ENCODE results near the gene ICAM1. TPM values are rescaled to one million over a fixed set of nuclear protein-coding genes. Genes with fewer than 3 reads are reported as not detected.
A peak's percentile ranks its signal among the peaks of the same experiment; 100 is the strongest.
"Not testable (repeated sequence)": the region's sequence is repeated elsewhere in the genome, so short reads cannot be mapped to it uniquely, and the experiment has no call there.

ICAM1 gene
- total RNA-seq, 1 experiment from 2014 or later, result 17.2 TPM

GRCh38 chr19:10277795-10278589, 7.1 kb downstream of the ICAM1 start:
- Histone ChIP-seq H3K4me1 (replicated peaks) (no peaks in the 10 kb centered on the region), H3K9me3 (replicated peaks) (no peaks in the 10 kb centered on the region)

DNA sequence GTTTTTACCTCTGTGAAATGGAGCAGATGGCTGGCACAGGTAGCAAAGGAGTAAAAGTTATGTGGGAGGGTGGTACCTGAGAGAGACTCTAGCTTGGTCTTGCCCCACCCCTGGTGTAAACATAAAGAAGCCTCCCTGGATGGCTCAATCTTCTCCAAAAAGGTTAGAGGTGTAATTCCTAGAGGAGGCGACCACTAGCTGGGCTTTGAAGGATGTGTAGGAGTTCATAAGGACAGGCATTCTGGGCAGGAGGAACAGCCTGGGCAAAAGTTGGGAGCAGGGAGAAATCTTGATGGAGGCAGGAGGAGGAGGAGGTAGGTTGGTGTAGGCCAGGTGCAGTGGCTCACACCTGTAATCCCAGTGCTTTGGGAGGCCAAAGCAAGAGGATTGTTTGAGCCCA, 8.0 kb downstream of the ICAM1 start:
- Histone ChIP-seq H3K4me1 (replicated peaks) (no peaks in the 10 kb centered on the region), H3K4me3 (no peak overlapping the region), H3K27ac (no peak overlapping the region), H3K36me3 (peaks cover 13% of the 10 kb centered on the region; the same call in 1 of the 2 replicates), H3K27me3 (replicated peaks) (no peaks in the 10 kb centered on the region), H3K9me3 (replicated peaks) (no peaks in the 10 kb centered on the region)
- no peak for DNase-seq (ENCODE audit: low read depth in 1 of 2, low spot score in 2 of 2)

More at GRCh38 chr19:10277795-10278589, 7.1 kb downstream of the ICAM1 start:
- no peak overlapping the region for H3K4me3 ChIP-seq
- no peak for DNase-seq (ENCODE audit: low read depth in 1 of 2, low spot score in 2 of 2)
- peaks cover 9% of the 10 kb centered on the region; the same call in 1 of the 2 replicates for H3K36me3 ChIP-seq
- H3K27ac ChIP-seq, result no peak overlapping the region
- H3K27me3 ChIP-seq (replicated peaks), result no peaks in the 10 kb centered on the region

DNA sequence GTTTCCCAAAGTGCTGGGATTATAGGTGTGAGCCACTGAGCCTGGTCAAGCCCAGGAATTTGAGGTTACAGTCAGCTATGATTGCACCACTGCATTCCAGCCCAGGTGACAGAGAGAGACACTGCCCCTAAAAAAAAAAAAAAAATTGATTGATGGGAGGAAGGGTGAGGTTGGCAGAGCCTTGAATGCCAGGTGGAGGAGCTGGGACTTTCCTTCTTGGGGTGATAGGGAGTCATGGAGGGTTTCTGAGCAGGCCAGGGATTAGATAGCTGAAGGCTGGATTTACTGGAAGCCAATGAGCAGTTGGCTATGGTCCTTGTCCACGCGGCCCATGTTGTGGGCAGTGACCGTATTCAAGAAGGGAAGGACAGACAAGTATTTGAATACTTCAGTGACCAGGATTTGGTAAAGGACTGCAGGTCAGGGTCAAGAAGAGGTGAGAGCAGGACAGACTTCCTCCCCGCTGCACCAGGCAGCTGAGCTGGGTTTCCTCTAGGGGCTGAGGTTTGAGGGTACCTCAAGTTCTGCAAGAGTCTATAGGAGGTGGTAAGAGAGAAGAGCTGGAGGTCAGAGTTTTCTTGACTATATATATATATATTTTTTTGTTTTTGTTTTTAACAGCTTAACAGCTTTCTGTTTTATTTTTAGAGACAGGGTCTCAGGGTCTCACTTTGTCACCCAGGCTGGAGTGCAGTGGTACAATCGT, 9.0 kb downstream of the ICAM1 start:
- Histone ChIP-seq H3K9me3 (replicated peaks) (no peaks in the 10 kb centered on the region), H3K27me3 (replicated peaks) (no peaks in the 10 kb centered on the region), H3K4me1 (replicated peaks) (no peaks in the 10 kb centered on the region), H3K4me3 (no peak overlapping the region), H3K36me3 (peaks cover 17% of the 10 kb centered on the region), H3K27ac (no peak overlapping the region)
- DNase-seq (ENCODE audit: low read depth in 1 of 2, low spot score in 2 of 2), result no peak

- H3K4me3 ChIP-seq; H3K27ac ChIP-seq; H3K4me1 ChIP-seq (replicated peaks); H3K9me3 ChIP-seq (replicated peaks); H3K27me3 ChIP-seq (replicated peaks); DNase-seq (ENCODE audit: low read depth in 1 of 2, low spot score in 2 of 2): not testable (repeated sequence)
- H3K36me3 ChIP-seq, result peaks cover 23% of the 10 kb centered on the region
Measured at GRCh38 chr19:10282043-10282442, 11.1 kb downstream of the ICAM1 start.

GRCh38 chr19:10283301-10284064, 12.6 kb downstream of the ICAM1 start:
- peaks cover 16% of the 10 kb centered on the region for H3K36me3 ChIP-seq
- H3K9me3 ChIP-seq (replicated peaks), result no peaks in the 10 kb centered on the region
- H3K4me1 ChIP-seq (replicated peaks), result no peaks in the 10 kb centered on the region; the same call in 1 of the 2 replicates
- no peaks in the 10 kb centered on the region for H3K27me3 ChIP-seq (replicated peaks)
- DNase-seq (ENCODE audit: low read depth in 1 of 2, low spot score in 2 of 2), result no peak
- no peak overlapping the region for H3K4me3 ChIP-seq
- H3K27ac ChIP-seq, result no peak overlapping the region

GRCh38 chr19:10284065-10284959, 13.4 kb downstream of the ICAM1 start:
- no peak overlapping the region for H3K27ac ChIP-seq
- peaks cover 16% of the 10 kb centered on the region for H3K36me3 ChIP-seq
- no peaks in the 10 kb centered on the region for H3K9me3 ChIP-seq (replicated peaks)
- no peak overlapping the region for H3K4me3 ChIP-seq
- H3K4me1 ChIP-seq (replicated peaks), result peaks cover 7% of the 10 kb centered on the region
- H3K27me3 ChIP-seq (replicated peaks), result peaks cover 1% of the 10 kb centered on the region
- no peak for DNase-seq (ENCODE audit: low read depth in 1 of 2, low spot score in 2 of 2)

GRCh38 chr19:10284960-10285278, 14.0 kb downstream of the ICAM1 start:
- Histone ChIP-seq H3K36me3 (peaks cover 16% of the 10 kb centered on the region), H3K4me1 (replicated peaks) (peaks cover 13% of the 10 kb centered on the region), H3K27ac (no peak overlapping the region), H3K27me3 (replicated peaks) (peaks cover 7% of the 10 kb centered on the region), H3K9me3 (replicated peaks) (no peaks in the 10 kb centered on the region), H3K4me3 (no peak overlapping the region)
- DNase-seq (ENCODE audit: low read depth in 1 of 2, low spot score in 2 of 2), result no peak

DNA sequence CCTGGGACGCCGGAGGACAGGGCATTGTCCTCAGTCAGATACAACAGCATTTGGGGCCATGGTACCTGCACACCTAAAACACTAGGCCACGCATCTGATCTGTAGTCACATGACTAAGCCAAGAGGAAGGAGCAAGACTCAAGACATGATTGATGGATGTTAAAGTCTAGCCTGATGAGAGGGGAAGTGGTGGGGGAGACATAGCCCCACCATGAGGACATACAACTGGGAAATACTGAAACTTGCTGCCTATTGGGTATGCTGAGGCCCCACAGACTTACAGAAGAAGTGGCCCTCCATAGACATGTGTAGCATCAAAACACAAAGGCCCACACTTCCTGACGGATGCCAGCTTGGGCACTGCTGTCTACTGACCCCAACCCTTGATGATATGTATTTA, 14.5 kb downstream of the ICAM1 start:
- peaks cover 16% of the 10 kb centered on the region for H3K36me3 ChIP-seq
- H3K27me3 ChIP-seq (replicated peaks), result peaks cover 12% of the 10 kb centered on the region
- H3K4me3 ChIP-seq, result no peak overlapping the region
- H3K27ac ChIP-seq, result no peak overlapping the region
- peaks cover 18% of the 10 kb centered on the region for H3K4me1 ChIP-seq (replicated peaks)
- H3K9me3 ChIP-seq (replicated peaks), result no peaks in the 10 kb centered on the region
- DNase-seq (ENCODE audit: low read depth in 1 of 2, low spot score in 2 of 2), result no peak

GRCh38 chr19:10286803-10287737, 16.1 kb downstream of the ICAM1 start, which contains the start of gene ICAM4:
ICAM4 (plus strand) TSS chr19:10286955; CDS start chr19:10287013, 58 bp downstream.
- Histone ChIP-seq H3K4me1 (replicated peaks) (peaks cover 35% of the 10 kb centered on the region), H3K9me3 (replicated peaks) (no peaks in the 10 kb centered on the region), H3K27ac (no peak within 1 kb of the TSS), H3K4me3 (no peak within 1 kb of the TSS), H3K36me3 (peaks cover 16% of the 10 kb centered on the region), H3K27me3 (replicated peaks) (peaks cover 29% of the 10 kb centered on the region)
- DNase-seq (ENCODE audit: low read depth in 1 of 2, low spot score in 2 of 2), result no peak

DNA sequence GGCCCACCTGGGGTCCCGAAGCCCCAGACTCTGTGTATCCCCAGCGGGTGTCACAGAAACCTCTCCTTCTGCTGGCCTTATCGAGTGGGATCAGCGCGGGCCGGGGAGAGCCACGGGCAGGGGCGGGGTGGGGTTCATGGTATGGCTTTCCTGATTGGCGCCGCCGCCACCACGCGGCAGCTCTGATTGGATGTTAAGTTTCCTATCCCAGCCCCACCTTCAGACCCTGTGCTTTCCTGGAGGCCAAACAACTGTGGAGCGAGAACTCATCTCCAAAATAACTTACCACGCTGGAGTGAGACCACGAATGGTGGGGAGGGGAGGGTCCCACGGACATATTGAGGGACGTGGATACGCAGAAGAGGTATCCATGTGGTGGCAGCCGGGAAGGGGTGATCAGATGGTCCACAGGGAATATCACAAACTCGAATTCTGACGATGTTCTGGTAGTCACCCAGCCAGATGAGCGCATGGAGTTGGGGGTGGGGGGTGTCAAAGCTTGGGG, 17.8 kb downstream of the ICAM1 start:
- Histone ChIP-seq H3K27ac (no peak overlapping the region), H3K27me3 (replicated peaks) (peaks cover 30% of the 10 kb centered on the region), H3K36me3 (peaks cover 15% of the 10 kb centered on the region), H3K4me1 (replicated peaks) (peaks cover 42% of the 10 kb centered on the region), H3K9me3 (replicated peaks) (no peaks in the 10 kb centered on the region; the same call in 1 of the 2 replicates), H3K4me3 (peak overlapping the region; percentile 35)
- no peak for DNase-seq (ENCODE audit: low read depth in 1 of 2, low spot score in 2 of 2)

- Histone ChIP-seq H3K27me3 (replicated peaks) (peaks cover 30% of the 10 kb centered on the region), H3K4me3 (peak overlapping the region; percentile 35), H3K9me3 (replicated peaks) (no peaks in the 10 kb centered on the region; the same call in none of the 2 replicates), H3K4me1 (replicated peaks) (peaks cover 42% of the 10 kb centered on the region), H3K27ac (no peak overlapping the region), H3K36me3 (peaks cover 12% of the 10 kb centered on the region)
- peak in 1 of 2 experiments; percentile 52 for DNase-seq (ENCODE audit: low read depth in 1 of 2, low spot score in 2 of 2)
Measured at GRCh38 chr19:10289167-10289835, 18.4 kb downstream of the ICAM1 start.

Data from SJSA1 (cell line).